Tongue (tissue), 2 donors: ENCODE data around the gene AKT1. TPM values are rescaled to one million over a fixed set of nuclear protein-coding genes. Genes with fewer than 3 reads are reported as not detected.

ENCODE experiments used
- DNase-seq: peaks from one replicate; pipeline ENCODE4 v3.0.0-alpha.2; 2015
- total RNA-seq: library from RNA; depleted of rRNA; stranded (reverse); fragments of >200 nt; gene quantifications from one replicate; pipeline ENCODE4 v1.2.3, GENCODE V29; 2014

AKT1 gene
- total RNA-seq, 1 donor from 2014 or later = 198 TPM

DNA sequence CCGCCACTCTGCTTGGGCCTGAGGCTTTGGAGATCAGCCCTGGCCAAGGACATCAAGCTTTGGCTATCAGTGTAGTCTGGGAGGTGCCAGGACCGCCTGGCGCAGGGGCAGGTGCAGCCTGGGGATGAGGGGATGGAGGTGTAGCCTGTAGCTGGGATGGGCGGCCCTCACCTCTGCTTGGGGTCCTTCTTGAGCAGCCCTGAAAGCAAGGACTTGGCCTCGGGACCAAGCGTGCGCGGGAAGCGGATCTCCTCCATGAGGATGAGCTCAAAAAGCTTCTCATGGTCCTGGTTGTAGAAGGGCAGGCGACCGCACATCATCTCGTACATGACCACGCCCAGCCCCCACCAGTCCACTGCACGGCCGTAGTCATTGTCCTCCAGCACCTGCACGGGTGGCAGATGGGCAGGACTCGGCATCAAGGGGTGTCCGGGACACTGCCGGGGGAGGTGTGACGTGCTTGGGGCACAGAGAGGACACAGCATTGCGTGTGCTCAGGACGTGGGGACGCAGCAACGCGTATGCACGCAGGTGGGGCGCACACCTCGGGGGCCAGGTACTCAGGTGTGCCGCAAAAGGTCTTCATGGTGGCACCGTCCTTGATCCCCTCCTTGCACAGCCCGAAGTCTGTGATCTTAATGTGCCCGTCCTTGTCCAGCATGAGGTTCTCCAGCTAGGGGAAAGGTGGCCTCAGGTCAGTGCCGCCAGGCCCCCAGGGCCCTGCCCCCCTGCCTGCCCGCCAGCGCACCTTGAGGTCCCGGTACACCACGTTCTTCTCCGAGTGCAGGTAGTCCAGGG, 22.6 kb downstream of the AKT1 start:
- DNase-seq = no peak

DNA sequence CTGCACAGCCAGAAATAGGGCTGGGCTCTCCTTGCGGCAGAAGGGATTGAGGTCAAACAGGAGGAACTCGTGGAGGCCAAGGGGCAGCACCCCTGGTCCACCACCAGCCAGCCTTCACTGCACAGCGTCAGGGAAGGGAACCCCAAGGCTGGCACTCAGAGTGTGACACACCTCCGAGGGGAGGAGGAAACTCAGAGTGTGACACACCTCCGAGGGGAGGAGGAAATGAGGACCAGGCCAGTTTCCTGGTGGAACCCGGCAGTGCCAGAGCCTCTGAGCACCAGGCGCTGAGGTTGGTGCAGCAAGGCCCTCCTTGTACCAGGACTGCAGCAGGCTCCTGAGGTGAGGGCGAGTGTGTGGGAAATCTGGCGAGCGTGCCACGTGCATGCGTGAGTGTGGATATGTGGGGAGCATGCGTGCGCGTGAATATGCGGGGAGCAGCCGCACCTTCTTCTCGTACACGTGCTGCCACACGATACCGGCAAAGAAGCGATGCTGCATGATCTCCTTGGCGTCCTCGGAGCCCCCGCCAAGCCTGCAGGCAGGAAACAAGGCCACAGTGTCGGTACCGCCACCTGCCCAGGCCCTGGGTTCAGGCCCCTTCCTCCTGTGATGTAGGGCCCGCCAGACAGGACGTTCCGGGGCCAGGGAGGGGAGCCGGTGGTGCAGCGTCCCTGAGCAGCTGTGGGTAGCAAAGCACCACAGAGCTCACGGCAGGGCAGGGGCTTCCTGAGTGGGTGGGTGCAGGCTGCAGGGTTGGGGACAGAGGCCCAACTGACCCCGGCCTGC, 23.4 kb downstream of the AKT1 start:
- DNase-seq = no peak

DNA sequence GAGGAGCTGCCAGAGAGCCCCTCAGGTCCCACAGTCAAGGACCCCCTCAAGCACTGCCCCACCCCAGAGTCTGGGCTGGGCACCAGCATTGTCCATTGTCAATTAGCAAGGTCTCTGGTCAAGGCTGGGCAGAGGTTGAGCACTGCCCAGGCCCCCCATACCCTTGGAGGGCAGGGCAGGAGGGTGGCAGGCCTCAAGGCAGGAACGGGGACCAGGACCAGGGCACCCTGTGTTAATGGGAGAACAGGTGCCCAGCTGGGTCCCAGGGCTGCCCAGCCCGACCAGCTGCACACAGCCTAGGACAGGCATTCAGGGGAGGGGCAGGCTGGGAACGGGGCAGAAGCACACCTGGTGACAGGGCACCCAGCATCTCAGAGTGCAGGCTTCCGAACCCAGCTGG, 24.2 kb downstream of the AKT1 start:
- DNase-seq = no peak

DNA sequence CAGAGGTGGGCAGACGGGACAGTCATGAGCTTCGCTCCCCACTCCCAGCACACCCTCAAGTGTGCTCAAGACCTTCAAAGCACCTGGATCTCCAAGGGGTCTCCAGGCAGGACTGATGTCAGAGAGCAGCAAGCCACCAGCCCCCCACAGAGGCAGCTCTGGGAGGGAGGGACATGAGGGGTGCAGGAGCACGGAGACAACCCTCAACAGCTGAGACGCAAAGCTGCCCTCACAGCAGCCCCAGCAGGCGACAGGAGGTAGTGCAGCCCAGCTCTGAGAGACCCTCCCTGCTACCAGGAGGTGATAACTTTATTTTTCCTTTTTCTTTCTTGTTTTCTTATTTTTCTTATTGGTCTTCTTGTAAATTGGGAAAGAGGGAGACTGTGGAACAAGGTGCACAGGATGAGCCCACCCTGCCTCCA, 24.7 kb downstream of the AKT1 start:
- no peak for DNase-seq

DNA sequence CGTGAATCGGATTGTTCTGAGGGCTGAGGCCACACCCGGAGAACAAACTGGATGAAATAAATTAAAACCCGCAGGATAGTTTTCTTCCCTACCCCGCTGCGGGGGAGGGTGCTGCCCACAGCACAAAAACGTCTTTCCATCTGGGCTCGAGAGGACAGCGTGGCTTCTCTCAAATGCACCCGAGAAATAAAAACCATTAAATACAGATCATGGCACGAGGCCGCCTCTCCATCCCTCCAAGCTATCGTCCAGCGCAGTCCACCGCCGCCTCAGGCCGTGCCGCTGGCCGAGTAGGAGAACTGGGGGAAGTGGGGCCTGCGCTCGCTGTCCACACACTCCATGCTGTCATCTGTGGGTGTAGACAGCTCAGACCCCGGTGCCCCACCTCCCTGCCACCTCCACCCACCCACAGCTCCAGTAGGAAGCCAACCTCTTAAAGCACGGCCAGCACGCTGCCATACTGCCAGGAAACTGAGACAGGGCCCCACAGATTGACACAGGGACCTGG, 25.4 kb downstream of the AKT1 start:
- DNase-seq = no peak

DNA sequence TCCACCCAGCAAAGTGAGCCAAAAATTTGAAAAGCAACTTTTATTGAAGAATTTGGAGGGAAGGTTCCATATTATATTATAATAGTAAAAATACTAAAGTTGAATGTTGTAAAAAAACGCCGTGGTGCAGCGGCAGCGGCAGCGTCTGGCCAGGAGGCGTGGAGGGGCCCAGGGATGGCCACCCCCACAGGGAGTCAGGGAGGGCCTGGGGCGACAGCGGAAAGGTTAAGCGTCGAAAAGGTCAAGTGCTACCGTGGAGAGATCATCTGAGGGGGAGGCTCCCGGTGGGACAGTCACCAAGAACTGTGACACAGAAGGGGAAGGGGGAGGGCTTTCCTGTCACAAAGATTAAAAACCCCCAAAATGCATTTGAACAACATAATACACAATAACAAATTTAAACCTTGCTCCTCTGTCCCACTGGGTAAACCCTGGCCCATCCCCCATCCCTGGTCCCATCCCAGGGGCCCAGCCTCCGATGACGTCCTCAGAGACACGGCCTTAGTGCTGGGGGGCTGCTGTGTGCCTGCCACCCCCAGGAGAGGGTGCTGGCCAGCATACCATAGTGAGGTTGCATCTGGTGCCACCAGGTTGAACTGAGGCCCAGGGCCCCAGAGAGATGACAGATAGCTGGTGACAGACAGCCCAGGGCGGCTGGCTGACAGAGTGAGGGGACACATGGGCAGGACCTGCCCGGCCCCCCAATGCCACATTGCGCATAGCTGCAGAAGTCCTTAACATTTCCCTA, 26.1 kb downstream of the AKT1 start:
- DNase-seq = no peak

DNA sequence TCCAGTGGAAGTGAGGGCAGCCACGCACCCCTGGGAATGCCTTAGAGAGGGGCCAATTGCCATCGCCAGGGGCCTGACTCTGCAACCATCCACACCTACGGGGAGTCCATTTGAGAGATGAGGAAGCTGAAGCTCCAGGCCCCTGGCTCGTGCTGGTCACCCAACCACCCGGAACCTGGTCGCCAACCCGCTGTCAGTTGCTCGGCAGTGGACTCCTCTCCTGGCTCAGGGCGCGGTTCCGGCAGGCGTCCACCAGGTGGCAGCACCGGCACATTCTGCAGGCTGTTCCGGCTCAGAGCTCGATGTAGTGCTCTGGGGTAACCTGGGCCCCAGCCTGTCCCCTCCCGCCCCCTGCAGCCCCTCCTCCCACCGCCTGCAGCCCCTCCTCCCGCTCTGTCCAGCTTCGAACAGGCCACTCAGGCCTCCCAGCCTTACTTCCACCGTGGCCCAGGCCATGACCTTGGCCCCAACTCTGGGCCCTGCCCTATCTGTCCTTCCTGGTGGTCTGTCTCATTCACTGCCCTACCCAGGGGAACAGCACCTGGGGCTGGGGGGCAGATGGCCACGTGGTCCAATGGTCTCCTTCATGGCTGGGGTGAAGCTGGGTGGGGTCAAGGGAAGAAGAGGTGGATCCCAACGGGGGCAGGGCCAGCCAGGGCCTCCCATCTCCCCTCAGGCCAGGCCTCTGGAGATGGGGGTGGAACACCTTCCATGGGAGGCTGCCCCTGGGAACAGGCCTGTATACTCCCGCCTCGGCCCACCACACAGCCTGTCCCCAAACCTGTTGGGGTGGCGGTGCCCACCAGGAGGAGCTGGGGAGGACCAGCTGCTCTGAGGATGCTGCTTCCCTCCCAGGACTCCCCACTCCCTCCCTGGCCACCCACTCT, 26.9 kb downstream of the AKT1 start:
- DNase-seq = peak; percentile 93

DNA sequence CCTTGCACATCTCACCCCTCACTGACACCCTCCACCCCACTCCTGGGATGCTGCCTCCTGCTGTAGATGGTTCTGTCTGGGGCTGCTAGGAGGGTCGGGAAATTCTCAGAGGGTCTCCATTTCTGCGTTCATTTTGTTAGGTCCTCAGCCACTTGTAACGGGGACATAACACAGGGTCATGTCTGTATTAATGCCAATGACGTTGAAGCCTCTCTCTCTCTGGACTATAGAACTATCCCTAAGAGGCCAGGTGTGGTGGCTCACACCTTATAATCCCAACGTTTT, 28.0 kb downstream of the AKT1 start:
- no peak for DNase-seq

DNA sequence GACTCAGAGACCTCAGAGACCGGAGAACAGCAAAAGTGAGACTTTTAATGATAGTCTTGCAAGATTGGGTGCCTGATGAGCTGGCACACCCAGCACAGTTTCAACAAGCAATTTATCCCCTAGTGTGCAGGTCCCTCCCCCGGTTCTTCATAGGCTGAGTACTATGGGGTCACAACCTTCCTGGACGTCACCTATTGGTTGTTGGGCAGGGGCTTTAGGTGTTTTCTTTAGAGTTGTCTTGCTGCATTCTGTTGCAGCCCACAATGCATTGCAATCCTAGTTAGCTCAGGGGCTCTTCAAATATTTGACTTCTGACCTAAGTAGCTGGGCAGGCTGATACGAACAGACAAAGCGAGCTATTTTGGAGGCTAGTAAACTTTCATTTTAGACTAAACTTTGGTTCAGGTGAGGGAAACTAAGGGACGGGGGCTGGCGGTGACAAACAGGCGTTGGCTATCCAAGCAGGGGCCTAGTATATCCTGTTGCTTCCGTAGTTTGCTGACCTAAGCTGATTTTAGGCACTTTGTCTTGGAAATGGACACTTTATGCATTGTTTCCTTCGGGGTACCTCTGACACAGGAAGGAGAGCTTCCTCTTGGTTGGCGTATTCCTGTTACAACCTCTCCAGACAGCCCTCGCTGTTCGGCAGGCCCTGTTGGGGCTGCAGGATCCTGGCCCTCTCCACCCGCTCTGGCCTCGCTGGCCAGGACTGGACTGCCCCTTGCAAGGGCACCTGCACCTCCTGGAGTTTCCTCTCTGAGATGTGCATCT, 28.5 kb downstream of the AKT1 start:
- DNase-seq = no peak

DNA sequence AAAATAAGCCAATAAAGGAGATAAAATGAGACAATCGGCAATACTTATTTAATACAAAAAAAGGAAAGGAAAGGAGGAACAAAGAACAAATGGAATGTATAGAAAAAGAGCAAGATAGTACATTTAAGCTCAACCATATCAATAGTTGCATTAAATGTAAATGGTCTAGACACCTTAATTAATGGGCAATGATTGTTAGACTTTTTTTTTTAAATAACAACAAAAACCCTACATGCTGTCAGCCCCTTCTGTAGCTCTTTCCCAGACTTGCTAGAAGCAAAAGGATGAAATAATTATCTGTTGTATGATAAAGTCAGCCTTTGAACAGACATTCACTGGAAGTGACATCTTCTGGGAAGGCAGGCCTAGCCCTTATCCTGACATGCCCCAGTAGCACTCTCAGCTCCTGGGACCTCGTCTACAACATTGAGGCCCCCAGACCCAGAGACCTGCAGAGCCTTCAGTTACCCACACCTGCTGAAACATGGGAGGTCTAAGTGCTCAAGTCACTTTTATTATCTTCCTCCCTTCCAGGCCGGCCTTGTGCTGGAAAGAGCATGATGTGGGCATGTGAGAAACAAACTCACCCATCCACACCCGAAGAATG, 29.2 kb downstream of the AKT1 start:
- DNase-seq = no peak

DNA sequence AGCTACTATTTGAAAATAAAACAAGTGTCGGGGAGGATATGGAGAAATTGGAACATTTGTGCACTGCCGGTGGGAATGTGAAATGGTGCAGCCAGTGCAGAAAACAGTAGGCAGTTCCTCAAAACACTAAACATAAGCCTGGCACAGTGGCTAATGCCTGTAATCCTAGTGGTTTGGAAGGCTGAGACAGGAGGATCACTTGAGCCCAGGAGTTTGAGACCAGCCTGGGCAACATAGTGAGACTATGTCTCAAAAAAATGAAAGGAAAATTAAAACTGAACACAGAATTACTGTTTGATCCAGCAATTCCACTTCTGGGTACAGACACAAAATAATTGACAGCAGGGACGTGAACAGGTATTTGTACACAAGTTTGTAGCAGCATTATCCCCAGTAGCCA, 30.0 kb downstream of the AKT1 start:
- DNase-seq = no peak

DNA sequence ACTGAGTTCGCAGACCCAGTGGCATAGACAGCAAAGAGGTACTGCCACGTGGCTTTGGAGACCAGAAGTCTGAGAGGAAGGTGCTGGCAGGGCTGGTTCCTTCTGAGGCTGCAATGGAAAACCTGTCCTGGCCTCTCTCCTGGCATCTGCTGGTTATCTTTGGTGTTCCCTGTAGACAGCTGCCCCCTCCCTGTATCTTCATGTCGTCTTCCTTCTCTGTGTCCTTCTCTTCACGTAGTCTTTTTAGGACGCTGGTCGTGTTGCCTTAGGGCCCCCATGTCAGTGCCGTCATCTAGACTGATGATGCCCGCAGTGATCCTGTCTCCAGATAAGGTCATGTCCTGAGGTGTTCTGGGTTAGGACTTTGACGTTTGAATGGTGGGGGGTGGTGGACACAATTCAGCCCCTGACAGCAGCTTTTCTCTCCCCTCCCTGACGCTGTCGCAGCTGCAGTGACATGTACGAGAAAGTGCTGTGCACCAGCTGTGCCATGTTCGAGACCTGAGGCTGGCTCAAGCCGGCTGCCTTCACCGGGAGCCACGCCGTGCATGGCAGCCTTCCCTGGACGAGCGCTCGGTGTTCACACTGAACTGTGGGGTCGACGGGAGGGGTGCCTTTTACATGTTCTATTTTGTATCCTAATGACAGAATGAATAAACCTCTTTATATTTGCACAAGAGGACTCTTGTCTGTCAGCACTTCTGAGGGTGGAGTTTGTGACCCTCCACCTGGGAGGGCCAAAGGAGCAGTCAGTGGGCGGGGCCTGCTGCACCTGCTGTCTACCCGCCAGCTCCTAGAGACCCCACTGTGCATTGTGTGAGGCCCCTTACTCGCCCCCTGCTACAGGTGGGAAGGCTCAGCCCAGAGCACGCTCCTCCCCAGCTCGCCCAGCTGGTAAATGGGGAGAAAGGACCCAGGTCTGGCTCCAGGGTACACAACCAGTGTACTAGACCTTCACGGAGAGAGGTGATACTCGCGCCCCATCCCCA, 36.3 kb downstream of the AKT1 start:
- DNase-seq = no peak

DNA sequence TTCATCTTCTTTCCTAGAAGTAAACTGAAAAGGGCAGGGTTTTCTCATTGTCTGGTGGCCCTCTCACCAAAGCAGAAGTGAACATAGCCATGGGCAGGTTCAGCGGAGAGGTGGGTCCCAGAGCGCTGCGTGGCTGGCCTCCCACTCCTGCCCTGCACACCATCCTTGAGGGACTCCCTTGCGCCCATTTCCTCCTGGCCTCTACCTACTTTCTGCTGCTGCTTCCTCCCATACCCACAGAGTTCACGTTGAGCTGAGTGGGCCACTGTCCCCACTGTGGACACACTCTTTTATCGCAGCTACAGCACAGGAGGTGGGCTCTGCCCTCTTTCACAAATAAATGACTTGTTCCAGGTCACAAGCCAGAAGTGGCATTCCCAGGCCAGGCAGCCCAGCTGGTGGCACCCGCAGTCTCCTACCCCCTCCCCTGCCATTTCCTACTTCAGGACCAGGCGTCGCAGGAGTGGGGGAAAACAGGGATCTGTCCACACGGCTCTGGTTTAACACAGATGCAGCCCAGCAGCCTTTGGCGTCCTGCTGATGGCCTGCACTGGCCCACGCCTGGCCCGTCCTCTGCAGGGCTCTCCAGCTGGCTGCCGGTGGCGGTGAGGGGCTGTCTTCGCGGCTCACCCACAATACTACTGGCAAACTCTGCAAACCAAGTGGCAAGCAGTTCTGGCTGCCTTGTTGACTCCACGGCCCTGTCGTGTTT, 37.7 kb downstream of the AKT1 start:
- DNase-seq = no peak

DNA sequence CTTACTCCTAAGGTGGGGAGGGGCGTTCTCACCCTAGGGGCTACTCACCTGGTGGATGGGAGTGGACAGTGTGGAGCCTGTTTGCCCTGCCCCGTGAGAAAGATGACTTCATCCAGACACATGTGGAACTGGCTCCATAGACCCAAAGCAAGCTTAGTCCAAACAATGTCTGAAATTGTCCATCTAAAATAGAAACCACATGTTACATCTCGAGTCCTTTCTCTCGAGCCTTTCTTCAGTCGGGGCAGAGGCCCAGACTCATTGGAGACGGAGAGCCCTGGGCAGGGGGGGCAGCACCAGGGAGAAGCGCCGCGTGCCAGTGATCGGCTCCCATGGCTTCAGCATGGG, 38.3 kb downstream of the AKT1 start:
- no peak for DNase-seq

DNA sequence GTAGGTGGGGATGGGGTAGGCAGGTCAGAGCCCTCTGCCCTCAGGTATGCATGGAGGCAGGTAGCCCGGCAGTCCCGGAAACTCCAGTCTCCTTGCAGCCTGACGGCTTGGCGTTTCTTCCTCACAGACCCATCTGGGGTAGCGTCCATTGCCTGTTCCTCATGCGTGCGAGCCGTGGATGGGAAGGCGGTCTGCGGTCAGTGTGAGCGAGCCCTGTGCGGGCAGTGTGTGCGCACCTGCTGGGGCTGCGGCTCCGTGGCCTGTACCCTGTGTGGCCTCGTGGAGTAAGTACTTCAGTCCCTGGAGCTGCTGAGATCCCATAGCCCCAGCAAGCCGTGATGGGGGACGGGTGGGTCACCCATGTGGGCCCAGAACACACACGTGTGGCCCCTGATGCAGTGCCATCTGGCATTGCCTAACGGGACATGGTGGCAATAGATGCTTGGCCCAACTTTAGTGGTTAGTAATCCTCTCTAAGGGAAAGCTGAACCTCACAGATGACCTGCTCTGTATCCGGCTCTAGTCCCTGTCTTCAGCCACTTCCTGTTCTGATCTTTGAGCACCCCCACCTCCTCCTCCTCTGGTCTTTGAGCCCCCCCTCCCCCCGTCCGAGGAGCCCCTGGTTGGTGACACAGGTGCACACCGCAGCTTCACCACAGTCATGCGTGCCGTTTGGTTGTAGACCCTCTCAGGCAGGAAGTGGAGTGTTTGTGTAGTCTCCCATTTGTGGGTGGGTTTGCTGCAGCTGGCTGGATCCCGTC, 38.9 kb downstream of the AKT1 start:
- no peak for DNase-seq

DNA sequence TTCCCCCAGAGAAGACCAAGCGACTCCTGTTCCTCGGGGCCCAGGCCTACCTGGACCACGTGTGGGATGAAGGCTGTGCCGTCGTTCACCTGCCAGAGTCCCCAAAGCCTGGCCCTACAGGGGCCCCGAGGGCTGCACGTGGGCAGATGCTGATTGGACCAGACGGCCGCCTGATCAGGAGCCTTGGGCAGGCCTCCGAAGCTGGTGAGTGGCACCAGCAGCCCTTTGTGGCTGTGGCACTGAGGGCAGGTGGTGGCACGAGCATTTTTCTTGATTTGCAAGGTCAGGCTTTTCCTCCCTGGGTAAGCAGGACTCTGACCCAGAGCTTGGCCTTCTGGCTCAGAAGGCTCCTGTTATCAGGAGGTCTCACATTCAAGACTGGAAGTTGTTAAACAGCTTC, 39.9 kb downstream of the AKT1 start:
- DNase-seq = no peak

DNA sequence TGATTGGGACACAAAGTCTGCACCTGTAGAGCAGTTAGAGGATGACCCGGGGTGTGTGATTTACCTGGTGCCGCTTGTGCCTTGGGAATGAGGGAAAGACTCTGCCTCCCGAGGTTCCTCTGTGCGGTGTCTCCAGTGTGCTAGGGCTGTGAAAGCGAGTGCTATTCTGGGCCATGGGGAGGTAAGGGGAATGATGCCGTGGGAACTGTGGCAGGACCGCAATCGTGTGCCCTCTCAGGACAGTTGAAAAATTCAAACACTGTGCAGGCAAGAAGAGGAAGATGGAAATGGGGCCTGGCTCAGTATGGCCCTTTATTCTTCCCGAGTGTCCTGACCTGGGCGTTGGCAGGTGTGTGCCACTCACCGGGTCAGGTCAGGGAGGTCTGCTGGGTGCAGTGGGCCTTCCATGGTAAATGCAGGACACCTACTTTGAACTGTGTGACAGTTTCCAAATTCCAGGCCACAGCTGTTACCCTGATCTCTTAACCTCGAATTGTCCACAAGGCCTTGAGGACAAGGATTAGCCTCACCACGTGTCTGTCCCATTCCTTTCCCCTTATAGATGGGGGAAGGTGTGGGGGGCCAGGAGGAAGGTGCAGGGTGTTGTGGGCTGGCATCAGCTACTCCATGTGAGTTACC, 41.2 kb downstream of the AKT1 start:
- DNase-seq = no peak
